Gastrocnemius medialis (tissue), 4 donors: ENCODE data around the gene DRC3. TPM values are rescaled to one million over a fixed set of nuclear protein-coding genes. Genes with fewer than 3 reads are reported as not detected.

Source experiments
- ATAC-seq, 2 donors: fragments of 150-250 bp; one replicate each; pipeline ENCODE4 v1.9.1; 2016
- DNase-seq, 2 donors: peaks; one replicate each; pipeline ENCODE4 v3.0.0-alpha.2; 2019
- H3K27ac ChIP-seq, 4 donors: fragments of 200-600 bp; sonication (generic); 1 replicate in 1 of 4; 2 replicates in 3 of 4; pipeline ENCODE4 v1.5.1; 2016 to 2018; ENCODE audit warnings: mild to moderate bottlenecking in 2 of 4, moderate library complexity in 1 of 4
- H3K27me3 ChIP-seq, 3 donors: fragments of 200-600 bp; sonication (generic) in 2 of 3; 1 replicate in 1 of 3; 2 replicates in 2 of 3; pipeline versions ENCODE4 v1.5.1 to v1.6.0; 2016 to 2019; ENCODE audit warnings: mild to moderate bottlenecking in 1 of 3, moderate library complexity in 1 of 3
- H3K36me3 ChIP-seq, 2 donors: fragments of 200-600 bp; sonication (generic) in 1 of 2; one replicate each; pipeline ENCODE4 v1.5.1; 2017 to 2018
- H3K4me1 ChIP-seq, 2 donors: fragments of 200-600 bp; sonication (generic) in 1 of 2; one replicate each; pipeline ENCODE4 v1.5.1; 2016 to 2017; ENCODE audit warnings: mild to moderate bottlenecking in 2 of 2
- H3K4me3 ChIP-seq, 4 donors: fragments of 200-600 bp; sonication (generic) in 3 of 4; 1 replicate in 1 of 4; 2 replicates in 3 of 4; pipeline ENCODE4 v1.5.1; 2016 to 2019; ENCODE audit warnings: mild to moderate bottlenecking in 2 of 4
- H3K9me3 ChIP-seq, 3 donors: fragments of 200-600 bp; sonication (generic) in 2 of 3; 1 replicate in 1 of 3; 2 replicates in 2 of 3; pipeline ENCODE4 v1.5.1; 2016 to 2019
- CTCF ChIP-seq, 5 experiments: fragments of 450-650 bp in 3 of 5; fragments of 200-600 bp in 2 of 5; sonication (generic) in 2 of 5; IDR thresholded peaks in 4 of 5; conservative IDR thresholded peaks in 1 of 5; 1 replicate in 4 of 5; 2 replicates in 1 of 5; pipeline ENCODE4 v1.5.1; 2016 to 2019; ENCODE audit warnings: antibody characterized with exemption in 5 of 5, mild to moderate bottlenecking in 3 of 5, moderate library complexity in 3 of 5
- POLR2A ChIP-seq, 2 donors: fragments of 450-650 bp; IDR thresholded peaks; one replicate each; pipeline ENCODE4 v1.6.1; 2017; ENCODE audit warnings: antibody characterized with exemption in 2 of 2, mild to moderate bottlenecking in 2 of 2, moderate library complexity in 2 of 2
- in situ Hi-C, 4 donors: fragments of 200-750 bp; cut with MboI; loops; one replicate each; pipeline versions ENCODE4 v1.15.0 to v1.8.0; 2017; ENCODE audit warnings: low sequenced_read_pairs in 4 of 4
- intact Hi-C: fragments of 100-400 bp; cut with DNase I; formaldehyde crosslinking; loops from one replicate; pipeline ENCODE4 v1.15.1; 2023; ENCODE audit warnings: low total_unique reads
- total RNA-seq, 4 donors: library from RNA; depleted of rRNA; stranded (reverse); fragments of >200 nt; gene quantifications; one replicate each; pipeline versions ENCODE4 v1.1.0 to v1.2.3, GENCODE V29; 2016

Gene DRC3
- total RNA-seq, 4 donors from 2014 or later = 0.05 to 0.81 (median 0.28) TPM

- intact Hi-C loops = no loop called here
- Histone ChIP-seq H3K27me3 (no peaks in the 10 kb centered on the region), H3K36me3 (no peaks in the 10 kb centered on the region), H3K4me1 (peaks cover 38 to 54% of the 10 kb centered on the region in 2 donors), H3K27ac (no peak overlapping the region), H3K4me3 (no peak overlapping the region), H3K9me3 (no peaks in the 10 kb centered on the region)
- ATAC-seq = no peak
- in situ Hi-C loops = loop anchor here in 1 of 4 donors (25.0 kb wide), 1 partner anchor 106 kb away; the partner anchor contains the start of genes ATPAF2 and GID4
- no peak for DNase-seq
- no peak for TF ChIP-seq CTCF (IDR thresholded peaks at IDR 0.05 in 4 of 5, conservative IDR thresholded peaks at IDR 0.05 in 1 of 5)
- no peak for TF ChIP-seq POLR2A (IDR thresholded peaks at IDR 0.05)
Observed at GRCh38 chr17:17931159-17931558, 41.5 kb upstream of the DRC3 start.

GRCh38 chr17:17933775-17934174 lies 38.9 kb upstream of the DRC3 start:
- peaks cover 44 to 56% of the 10 kb centered on the region in 2 donors for H3K4me1 ChIP-seq

GRCh38 chr17:17934214-17934613 lies 38.4 kb upstream of the DRC3 start:
- ATAC-seq (no peak), DNase-seq (no peak)
- Histone ChIP-seq H3K36me3 (no peaks in the 10 kb centered on the region), H3K9me3 (no peaks in the 10 kb centered on the region), H3K4me1 (peaks cover 48 to 54% of the 10 kb centered on the region in 2 donors), H3K4me3 (no peak overlapping the region), H3K27ac (no peak overlapping the region), H3K27me3 (no peaks in the 10 kb centered on the region)
- in situ Hi-C loops (loop anchor here in 1 of 4 donors (25.0 kb wide), 1 partner anchor 103 kb away; the partner anchor contains the start of genes ATPAF2 and GID4), intact Hi-C loops (no loop called here)
- no peak for TF ChIP-seq CTCF (IDR thresholded peaks at IDR 0.05 in 4 of 5, conservative IDR thresholded peaks at IDR 0.05 in 1 of 5)
- no peak for TF ChIP-seq POLR2A (IDR thresholded peaks at IDR 0.05)

More at GRCh38 chr17:17933775-17934174, 38.9 kb upstream of the DRC3 start:
- ATAC-seq (no peak), DNase-seq (no peak)
- Histone ChIP-seq H3K27ac (no peak overlapping the region), H3K27me3 (no peaks in the 10 kb centered on the region), H3K4me3 (no peak overlapping the region), H3K36me3 (no peaks in the 10 kb centered on the region), H3K9me3 (no peaks in the 10 kb centered on the region)
- in situ Hi-C loops (loop anchor here in 1 of 4 donors (25.0 kb wide), 1 partner anchor 104 kb away; the partner anchor contains the start of genes ATPAF2 and GID4), intact Hi-C loops (no loop called here)
- no peak for TF ChIP-seq CTCF (IDR thresholded peaks at IDR 0.05 in 4 of 5, conservative IDR thresholded peaks at IDR 0.05 in 1 of 5)
- no peak for TF ChIP-seq POLR2A (IDR thresholded peaks at IDR 0.05)

- in situ Hi-C loops (loop anchor here in 1 of 4 donors (25.0 kb wide), 1 partner anchor 102 kb away; the partner anchor contains the start of genes ATPAF2 and GID4), intact Hi-C loops (no loop called here)
- peaks cover 49 to 50% of the 10 kb centered on the region in 2 donors for H3K4me1 ChIP-seq
- H3K27ac ChIP-seq = no peak overlapping the region
- ATAC-seq (no peak), DNase-seq (no peak)
- no peak overlapping the region for H3K4me3 ChIP-seq
- H3K27me3 ChIP-seq = no peaks in the 10 kb centered on the region
- H3K9me3 ChIP-seq = no peaks in the 10 kb centered on the region
- no peaks in the 10 kb centered on the region for H3K36me3 ChIP-seq
- TF ChIP-seq CTCF (IDR thresholded peaks at IDR 0.05 in 4 of 5, conservative IDR thresholded peaks at IDR 0.05 in 1 of 5) = no peak
- no peak for TF ChIP-seq POLR2A (IDR thresholded peaks at IDR 0.05)
Observed at GRCh38 chr17:17934806-17935205, 37.9 kb upstream of the DRC3 start.
